CD4-positive, alpha-beta T cell treated with Interleukin-4 for 1 hour (primary cell): ENCODE data around the gene HEATR9.

Source experiments
- DNase-seq, 2 donors: peaks; one replicate each; pipeline ENCODE4 v3.0.0-alpha.2; 2020 to 2022

HEATR9 gene

DNA sequence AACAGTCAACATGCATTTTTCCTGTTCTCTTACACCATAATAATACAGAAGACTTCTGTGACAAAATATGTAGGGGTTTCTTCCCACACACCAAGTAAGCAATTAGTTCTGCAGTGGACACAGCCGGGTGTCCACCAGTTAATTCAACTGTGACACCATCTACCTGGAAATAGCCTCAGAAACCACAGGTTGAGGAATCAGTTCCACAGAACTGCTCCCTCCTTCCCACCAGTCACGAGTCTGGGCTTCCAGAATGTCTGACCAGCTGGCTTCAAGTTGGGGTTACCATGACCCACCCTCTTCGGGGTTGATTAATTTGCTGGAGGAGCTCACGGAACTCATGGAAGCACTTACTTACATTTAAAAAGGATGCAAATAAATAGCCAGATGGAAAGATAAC lies 25.1 kb upstream of the HEATR9 start:
- DNase-seq, result no peak

GRCh38 chr17:35892091-35893035 lies 23.7 kb upstream of the HEATR9 start:
- peak; percentile 66 to 69 for DNase-seq

DNA sequence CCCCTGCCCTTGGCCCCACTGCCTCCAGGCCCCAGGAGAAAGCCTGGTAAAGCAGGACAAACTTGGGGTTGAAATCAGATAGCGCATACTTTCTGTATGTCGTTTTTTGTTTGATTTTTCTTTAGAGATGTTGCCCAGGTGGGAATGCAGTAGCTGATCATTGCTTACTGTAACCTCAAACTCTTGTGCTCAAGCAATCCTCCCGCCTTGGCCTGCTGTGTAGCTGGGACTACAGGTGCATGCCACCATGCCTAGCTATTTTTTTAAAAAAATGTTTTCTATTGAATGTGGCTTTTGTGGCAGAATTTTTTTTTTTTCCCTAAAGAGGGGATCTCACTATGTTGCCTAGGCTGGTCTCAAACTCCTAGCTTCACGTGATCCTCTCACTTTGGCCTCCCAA lies 22.6 kb upstream of the HEATR9 start:
- DNase-seq, result no peak

DNA sequence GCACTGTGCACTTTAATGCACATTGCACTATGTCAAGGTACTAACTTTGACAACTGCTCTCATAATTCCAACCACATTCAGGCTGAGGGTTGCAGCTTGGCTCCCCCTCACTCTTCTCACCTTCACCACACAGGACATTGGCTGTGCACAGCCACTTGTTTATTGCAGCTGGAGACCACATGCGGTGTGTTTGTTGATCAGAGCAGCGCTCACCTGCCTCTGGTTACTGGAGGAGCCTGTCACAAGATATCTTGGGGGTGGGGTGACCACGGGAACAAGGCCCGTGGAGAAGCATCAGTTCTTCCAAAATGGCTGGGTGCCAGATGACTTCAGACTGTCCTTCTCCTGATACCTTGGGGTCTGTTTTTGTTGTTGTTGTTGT lies 22.1 kb upstream of the HEATR9 start:
- DNase-seq, result peak; percentile 66 to 76

DNA sequence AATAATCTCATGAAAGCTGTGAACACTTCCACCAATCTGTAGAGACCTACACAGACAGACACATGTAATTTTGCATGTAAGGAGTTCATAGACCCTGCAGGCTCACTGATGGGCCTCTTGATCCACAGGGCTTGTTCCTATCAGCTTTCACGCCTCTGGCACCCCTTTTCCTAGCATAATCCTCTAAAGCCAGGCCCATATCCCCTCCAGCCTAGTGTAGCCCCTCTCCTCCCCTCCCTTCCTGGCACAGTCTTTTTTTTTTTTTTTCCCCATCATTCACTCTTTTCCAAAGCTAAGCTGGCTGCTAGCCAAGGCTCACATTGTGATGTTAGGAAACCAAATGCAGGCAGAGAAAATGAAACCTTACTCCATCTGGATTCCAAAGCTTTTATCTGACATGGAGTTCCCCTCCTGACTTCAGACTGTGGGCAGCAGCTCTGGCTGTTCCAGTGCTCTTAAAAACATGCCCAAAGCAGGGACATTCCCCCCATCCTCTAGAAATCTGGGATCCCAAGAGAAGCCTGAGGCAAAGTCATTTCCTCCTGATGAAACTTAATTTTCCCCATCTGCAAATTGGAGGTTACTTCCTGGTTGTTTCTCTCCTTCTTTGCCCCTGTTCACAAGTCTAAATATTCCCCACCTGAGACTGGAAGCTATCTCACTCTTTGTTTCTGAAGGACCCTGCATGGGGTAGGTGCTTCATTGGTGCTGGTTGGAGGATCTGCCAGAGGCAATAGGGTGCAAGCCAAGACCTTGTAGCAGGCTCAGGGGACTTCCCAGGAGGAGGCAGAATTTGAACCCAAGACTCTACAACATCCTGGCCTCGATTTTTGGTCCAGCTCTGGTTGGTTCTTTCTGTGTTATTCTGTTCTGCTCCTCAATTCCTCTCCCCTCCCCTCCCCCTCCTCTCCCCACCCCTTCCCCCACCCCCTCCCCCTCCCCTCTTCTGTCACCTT lies 21.4 kb upstream of the HEATR9 start:
- DNase-seq, result no peak

GRCh38 chr17:35889241-35889640 lies 20.6 kb upstream of the HEATR9 start:
- DNase-seq, result peak in 1 of 2 donors; percentile 56

- DNase-seq, result peak; percentile 86 to 88
These were observed 11.3 kb upstream of the HEATR9 start, which contains the start of gene CCL5 for GRCh38 chr17:35879773-35880654. CCL5 (minus strand) TSS chr17:35880360.

- DNase-seq, result peak in 1 of 2 donors; percentile 37
These were observed 9.7 kb upstream of the HEATR9 start for GRCh38 chr17:35878361-35878760.

- DNase-seq, result no peak
These were observed 8.8 kb upstream of the HEATR9 start for GRCh38 chr17:35877345-35878029.

DNA sequence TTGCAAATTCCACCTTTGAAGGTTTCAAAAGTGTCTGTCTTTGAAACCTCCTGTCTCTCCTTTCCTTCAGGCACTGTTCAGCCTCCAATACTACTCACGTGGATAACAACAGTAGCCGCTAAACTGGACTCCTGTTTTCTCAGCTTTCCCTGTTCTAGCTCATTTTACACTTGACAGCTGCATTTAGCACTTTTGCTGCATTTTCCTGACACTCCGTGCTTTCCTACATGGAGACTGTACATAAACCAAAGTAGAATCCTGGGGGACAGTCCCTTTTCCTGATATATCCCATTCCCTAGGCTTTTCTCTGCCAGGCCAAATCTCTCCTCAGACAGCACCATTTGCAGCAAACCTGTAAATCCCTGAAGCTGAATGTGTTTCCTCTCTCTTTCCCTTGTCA lies 7.8 kb upstream of the HEATR9 start:
- no peak for DNase-seq

GRCh38 chr17:35875800-35876139 lies 7.1 kb upstream of the HEATR9 start:
- peak in 1 of 2 donors; percentile 50 for DNase-seq

- no peak for DNase-seq
These were observed 6.5 kb upstream of the HEATR9 start for GRCh38 chr17:35875072-35875799.

DNA sequence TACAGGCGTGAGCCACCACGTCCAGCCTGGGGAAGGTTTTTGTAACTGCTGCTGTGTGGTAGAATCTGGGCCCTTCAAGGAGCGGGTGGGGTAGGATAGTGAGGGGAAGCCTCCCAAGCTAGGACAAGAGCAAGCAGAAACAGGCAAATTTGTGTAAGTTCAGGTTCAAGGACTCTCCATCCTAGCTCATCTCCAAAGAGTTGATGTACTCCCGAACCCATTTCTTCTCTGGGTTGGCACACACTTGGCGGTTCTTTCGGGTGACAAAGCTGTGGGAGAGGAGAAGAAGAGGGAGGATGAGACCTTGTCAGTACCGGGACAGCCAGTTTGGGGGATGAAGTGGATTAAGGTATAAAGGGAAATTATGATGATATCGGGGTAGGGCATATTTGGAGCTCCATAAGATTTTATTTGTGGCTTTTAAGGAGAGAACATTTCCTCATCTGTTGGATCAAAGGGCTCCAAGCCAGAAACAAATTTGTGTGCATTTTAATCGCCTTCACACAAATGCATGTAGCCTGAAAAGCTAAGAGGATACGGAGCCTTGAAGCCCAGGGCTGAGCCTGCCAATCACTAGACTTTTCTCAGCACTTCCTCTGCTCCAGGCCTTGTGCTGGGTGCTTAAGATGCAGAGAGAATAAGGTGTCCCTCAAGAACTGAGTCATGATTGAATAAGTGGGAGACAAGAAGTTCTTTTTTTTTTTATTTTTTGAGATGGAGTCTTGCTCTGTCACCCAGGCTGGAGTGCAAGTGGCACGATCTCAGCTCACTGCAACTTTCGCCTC lies 3.7 kb upstream of the HEATR9 start:
- DNase-seq, result no peak

- peak in 1 of 2 donors; percentile 38 for DNase-seq
These were observed 2.5 kb upstream of the HEATR9 start for GRCh38 chr17:35870906-35871819.

DNA sequence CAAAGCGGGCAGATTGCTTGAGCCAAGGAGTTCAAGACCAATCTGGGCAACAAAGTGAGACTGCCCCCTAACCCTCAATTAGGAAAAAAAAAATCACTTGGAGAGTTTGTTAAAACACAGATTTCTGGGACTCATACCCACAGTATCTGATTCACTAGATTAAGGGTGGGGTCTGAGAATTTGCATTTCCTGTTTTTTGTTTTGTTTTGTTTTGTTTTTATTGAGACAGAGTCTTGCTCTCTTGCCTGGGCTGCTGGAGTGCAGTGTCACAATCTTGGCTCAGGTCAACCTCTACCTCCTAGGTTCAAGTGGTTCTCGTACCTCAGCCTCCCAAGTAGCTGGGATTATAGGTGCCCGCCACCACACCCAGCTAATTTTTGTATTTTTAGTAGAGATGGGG lies 1.1 kb downstream of the HEATR9 start:
- DNase-seq, result no peak

DNA sequence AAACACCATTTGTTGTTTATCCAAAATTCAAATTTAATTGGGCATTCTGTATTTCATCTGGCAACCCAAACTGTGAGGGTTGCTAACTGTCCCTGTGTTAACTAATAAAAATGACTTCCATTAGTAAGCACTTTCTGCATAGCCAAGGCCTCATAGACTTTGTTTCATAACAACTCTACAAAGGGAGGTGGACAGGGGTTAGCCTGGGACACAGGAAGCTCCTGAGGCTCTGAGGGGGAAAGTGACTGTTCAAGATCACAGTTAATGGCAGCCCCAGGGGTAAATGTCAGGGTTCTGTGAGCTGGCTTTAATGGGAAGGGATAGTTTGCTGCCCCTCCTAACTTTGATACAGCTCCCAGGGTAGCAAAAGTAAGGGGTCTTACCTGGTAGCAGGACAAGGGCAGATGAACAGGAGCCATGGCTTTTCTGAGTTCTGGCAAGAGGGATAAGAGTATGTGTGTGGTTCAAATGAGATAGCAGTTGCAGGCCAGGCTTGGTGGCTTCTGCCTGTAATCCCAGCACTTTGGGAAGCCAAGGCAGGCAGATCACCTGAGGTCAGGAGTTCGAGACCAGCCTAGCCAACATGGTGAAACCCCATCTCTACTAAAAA lies 2.2 kb downstream of the HEATR9 start:
- no peak for DNase-seq

GRCh38 chr17:35865412-35866340 lies 3.0 kb downstream of the HEATR9 start:
- no peak for DNase-seq

- DNase-seq, result no peak
These were observed 3.8 kb downstream of the HEATR9 start for GRCh38 chr17:35864853-35865252.
